Loucy (cell line): Measurements from ENCODE around the gene CYP2U1.

Experiments
- EZH2phosphoT487 ChIP-seq: fragments of 200-600 bp; IDR thresholded peaks from 2 replicates; pipeline ENCODE4 v1.6.1; 2018; ENCODE audit warnings: antibody characterized with exemption, mild to moderate bottlenecking, moderate library complexity, borderline replicate concordance
- TF ChIP-seq, protein P1 (sequence below): fragments of 200-600 bp; sonication (generic); conservative IDR thresholded peaks from 2 replicates; pipeline ENCODE4 v1.5.1; 2014; ENCODE audit warnings: mild to moderate bottlenecking, antibody characterized with exemption, low read length

DNA sequence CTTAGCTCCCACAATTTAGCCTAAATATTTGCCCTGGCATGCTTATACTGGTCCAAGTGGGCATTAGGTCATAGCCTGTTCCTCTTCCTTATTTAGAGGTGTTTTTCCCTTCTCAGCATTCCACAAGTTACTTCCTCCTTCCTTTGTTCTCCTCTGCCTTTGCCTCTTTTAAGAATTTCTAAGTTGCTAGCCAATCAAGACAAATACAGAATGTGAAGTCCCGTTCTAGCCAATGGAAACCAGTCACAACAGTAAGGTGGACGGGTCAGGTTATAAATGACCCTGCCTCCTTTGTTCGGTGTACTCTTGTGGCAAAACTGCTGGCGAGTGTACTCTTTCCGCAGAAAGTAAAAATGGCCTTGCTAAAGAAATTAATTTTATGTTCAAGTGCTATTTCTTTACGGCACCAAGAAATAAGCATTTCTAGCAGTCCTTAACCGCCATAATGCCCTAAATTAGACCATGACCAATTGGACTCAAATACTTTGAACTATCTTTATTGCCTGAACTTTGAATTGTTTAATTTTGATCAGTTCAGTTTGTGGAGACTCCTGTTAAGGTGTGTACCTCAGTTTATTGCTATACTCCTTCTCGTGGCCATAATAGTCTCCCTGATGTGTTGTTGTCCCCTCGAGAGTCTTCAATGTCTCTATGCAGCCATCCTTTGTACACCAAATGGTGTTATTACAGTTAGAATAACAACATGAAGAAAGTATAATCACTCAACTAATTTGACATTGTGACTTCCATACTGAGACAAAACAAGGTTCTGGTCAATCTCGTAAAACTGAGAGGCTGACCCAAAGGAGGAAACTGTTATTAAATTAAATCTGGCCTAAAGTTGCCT, 56.8 kb downstream of the CYP2U1 start:
- TF ChIP-seq, protein P1, sequence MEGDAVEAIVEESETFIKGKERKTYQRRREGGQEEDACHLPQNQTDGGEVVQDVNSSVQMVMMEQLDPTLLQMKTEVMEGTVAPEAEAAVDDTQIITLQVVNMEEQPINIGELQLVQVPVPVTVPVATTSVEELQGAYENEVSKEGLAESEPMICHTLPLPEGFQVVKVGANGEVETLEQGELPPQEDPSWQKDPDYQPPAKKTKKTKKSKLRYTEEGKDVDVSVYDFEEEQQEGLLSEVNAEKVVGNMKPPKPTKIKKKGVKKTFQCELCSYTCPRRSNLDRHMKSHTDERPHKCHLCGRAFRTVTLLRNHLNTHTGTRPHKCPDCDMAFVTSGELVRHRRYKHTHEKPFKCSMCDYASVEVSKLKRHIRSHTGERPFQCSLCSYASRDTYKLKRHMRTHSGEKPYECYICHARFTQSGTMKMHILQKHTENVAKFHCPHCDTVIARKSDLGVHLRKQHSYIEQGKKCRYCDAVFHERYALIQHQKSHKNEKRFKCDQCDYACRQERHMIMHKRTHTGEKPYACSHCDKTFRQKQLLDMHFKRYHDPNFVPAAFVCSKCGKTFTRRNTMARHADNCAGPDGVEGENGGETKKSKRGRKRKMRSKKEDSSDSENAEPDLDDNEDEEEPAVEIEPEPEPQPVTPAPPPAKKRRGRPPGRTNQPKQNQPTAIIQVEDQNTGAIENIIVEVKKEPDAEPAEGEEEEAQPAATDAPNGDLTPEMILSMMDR, result no peak
- no peak for TF ChIP-seq EZH2phosphoT487
